Subcutaneous adipose tissue (tissue), 4 donors: ENCODE data around the gene TRIO. TPM values are rescaled to one million over a fixed set of nuclear protein-coding genes. Genes with fewer than 3 reads are reported as not detected.

Source experiments
- CTCF ChIP-seq: fragments of 450-650 bp; IDR thresholded peaks from one replicate; pipeline ENCODE4 v1.5.1; 2016; ENCODE audit warnings: low read depth, mild to moderate bottlenecking, control low read depth, antibody characterized with exemption, moderate library complexity
- total RNA-seq, 4 donors: library from RNA; depleted of rRNA; stranded (reverse); fragments of >200 nt; gene quantifications; one replicate each; pipeline ENCODE4 v1.1.0, GENCODE V29; 2016

TRIO gene
- total RNA-seq, 4 donors from 2014 or later = 193 to 238 (median 212) TPM

GRCh38 chr5:14258840-14259239, 115.7 kb downstream of the TRIO start:
- TF ChIP-seq CTCF = no peak

- TF ChIP-seq CTCF = no peak
Observed at GRCh38 chr5:14260637-14261036, 117.5 kb downstream of the TRIO start.

GRCh38 chr5:14261235-14261634, 118.1 kb downstream of the TRIO start:
- no peak for TF ChIP-seq CTCF

GRCh38 chr5:14261856-14262611, 118.9 kb downstream of the TRIO start:
- TF ChIP-seq CTCF = no peak

- no peak for TF ChIP-seq CTCF
Observed at GRCh38 chr5:14263113-14263512, 120.0 kb downstream of the TRIO start.

GRCh38 chr5:14263699-14264098, 120.6 kb downstream of the TRIO start:
- TF ChIP-seq CTCF = no peak

- no peak for TF ChIP-seq CTCF
Observed at GRCh38 chr5:14264605-14265316, 121.6 kb downstream of the TRIO start.
